ENCODE measurements around the gene HCAR3. TPM values are rescaled to one million over a fixed set of nuclear protein-coding genes. Genes with fewer than 3 reads are reported as not detected.
"Not testable (repeated sequence)": the region's sequence is repeated elsewhere in the genome, so short reads cannot be mapped to it uniquely, and the experiment has no call there.

HCAR3 gene
- total RNA-seq, 2 donors from 2014 or later, result not detected

DNA sequence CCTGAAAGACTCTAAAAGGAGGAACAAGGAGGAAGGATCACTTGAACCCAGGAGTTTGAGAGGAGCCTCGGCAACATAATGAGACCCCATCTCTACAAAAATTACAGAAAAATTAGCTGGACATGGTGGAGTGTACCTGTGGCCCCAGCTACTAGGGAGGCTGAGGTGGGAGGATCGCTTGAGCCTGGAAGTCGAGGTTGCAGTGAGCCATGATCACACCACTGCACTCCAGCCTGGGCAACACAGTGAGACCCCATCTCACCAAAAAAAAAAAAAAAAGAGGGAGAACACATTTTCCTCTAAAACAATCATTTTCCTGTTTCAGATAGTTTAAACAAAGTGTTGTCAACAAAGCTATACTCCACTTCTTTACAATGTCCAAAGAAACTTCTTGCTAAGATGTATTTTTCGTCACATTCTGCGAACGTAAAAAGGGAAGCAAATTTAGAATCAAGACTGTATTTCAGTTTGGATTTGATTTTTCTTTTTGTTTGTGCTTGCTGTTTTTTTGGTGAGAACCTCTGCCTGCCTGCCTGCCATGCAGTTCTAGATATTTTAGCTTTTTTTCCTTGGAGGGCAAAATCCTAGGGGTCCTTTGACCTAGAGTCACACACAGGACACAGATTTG, 9.0 kb upstream of the HCAR3 start:
- no peak for DNase-seq (ENCODE audit: low spot score)
- Histone ChIP-seq H3K4me1 (no peaks in the 10 kb centered on the region), H3K36me3 (no peaks in the 10 kb centered on the region), H3K9me3 (no peaks in the 10 kb centered on the region), H3K27ac (no peak overlapping the region), H3K4me3 (no peak overlapping the region), H3K27me3 (no peaks in the 10 kb centered on the region)
- TF ChIP-seq, protein P1, sequence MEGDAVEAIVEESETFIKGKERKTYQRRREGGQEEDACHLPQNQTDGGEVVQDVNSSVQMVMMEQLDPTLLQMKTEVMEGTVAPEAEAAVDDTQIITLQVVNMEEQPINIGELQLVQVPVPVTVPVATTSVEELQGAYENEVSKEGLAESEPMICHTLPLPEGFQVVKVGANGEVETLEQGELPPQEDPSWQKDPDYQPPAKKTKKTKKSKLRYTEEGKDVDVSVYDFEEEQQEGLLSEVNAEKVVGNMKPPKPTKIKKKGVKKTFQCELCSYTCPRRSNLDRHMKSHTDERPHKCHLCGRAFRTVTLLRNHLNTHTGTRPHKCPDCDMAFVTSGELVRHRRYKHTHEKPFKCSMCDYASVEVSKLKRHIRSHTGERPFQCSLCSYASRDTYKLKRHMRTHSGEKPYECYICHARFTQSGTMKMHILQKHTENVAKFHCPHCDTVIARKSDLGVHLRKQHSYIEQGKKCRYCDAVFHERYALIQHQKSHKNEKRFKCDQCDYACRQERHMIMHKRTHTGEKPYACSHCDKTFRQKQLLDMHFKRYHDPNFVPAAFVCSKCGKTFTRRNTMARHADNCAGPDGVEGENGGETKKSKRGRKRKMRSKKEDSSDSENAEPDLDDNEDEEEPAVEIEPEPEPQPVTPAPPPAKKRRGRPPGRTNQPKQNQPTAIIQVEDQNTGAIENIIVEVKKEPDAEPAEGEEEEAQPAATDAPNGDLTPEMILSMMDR (IDR thresholded peaks at IDR 0.05), result no peak

DNA sequence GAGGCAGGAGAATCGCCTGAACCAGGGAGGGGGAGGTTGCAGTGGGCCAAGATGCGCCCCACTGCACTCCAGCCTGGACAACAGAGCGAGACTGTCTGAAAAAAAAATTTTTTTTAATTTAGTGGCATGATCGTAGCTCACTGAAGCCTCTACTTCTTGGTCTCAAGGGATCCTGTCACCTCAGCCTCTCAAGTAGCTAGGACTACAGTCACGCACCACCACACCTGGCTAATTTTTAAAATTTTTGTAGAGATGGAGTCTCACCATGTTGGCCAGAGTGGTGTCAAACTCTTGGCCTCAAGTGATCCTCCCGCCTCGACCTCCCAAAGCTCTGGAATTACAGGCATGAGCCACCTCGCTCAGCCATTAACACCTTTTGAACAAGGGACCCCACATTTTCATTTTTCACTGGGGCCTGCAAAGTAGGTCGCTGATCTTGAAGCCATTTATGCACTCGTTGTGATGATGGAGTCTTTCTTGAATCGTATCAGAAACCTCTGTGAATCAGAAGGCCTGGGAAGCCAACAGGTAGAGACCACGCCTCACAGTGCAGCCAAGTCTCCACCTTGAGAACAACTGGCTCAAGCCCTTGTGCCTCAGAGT, 8.1 kb upstream of the HCAR3 start:
- Histone ChIP-seq H3K9me3 (no peaks in the 10 kb centered on the region), H3K36me3 (no peaks in the 10 kb centered on the region), H3K4me3 (no peak overlapping the region), H3K27ac (no peak overlapping the region), H3K4me1 (no peaks in the 10 kb centered on the region), H3K27me3 (no peaks in the 10 kb centered on the region)
- TF ChIP-seq, protein P1 (IDR thresholded peaks at IDR 0.05), result no peak
- no peak for DNase-seq (ENCODE audit: low spot score)

DNA sequence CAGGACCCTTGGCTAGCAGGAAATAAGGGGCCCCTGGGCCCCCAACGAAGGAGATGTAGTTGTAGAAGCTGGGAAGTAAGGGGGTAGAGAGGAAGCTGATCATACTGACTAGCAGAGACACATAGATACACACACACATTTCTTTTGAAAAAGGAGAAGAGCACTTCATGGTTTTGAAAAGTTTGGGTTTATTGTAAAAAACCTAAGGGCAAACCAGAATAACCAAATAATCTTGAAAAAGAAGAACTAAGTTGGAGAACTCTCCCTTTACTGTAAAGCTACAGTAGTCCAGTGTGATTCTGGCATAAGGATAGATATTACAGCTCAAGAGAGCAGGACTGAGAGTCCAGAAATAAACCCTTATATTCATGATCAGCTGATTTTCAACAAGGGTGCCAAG, 5.8 kb upstream of the HCAR3 start:
- Histone ChIP-seq H3K4me1 (no peaks in the 10 kb centered on the region), H3K4me3 (no peak overlapping the region), H3K27me3 (no peaks in the 10 kb centered on the region), H3K36me3 (no peaks in the 10 kb centered on the region), H3K27ac (no peak overlapping the region), H3K9me3 (no peaks in the 10 kb centered on the region)
- TF ChIP-seq, protein P1 (IDR thresholded peaks at IDR 0.05), result no peak
- no peak for DNase-seq (ENCODE audit: low spot score)

DNA sequence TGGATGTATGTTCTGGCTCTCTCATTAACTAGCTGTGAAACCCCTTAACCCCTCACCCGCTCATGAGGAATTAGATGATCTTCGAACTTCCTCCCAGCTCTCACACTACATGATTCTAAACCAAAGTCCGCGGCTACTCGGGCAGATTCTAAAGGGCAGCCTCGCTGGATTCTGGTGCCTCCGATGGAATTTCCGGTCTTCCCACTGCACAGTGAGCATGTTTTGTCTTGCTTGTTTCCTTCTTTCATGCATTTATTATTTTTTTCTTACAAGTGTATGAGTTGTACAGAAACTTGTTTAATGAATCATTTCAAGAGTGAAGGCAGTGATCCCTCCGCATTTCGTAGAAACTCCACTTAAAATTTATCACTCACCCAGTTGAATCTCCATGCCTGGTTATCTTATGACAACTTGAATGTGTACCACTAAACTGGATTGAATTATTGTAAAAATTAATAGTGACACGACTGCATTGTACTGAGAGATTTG, 4.5 kb upstream of the HCAR3 start:
- Histone ChIP-seq H3K9me3 (no peaks in the 10 kb centered on the region), H3K36me3 (no peaks in the 10 kb centered on the region), H3K27ac (no peak overlapping the region), H3K4me1 (no peaks in the 10 kb centered on the region), H3K27me3 (no peaks in the 10 kb centered on the region), H3K4me3 (no peak overlapping the region)
- DNase-seq (ENCODE audit: low spot score), result no peak
- TF ChIP-seq, protein P1 (IDR thresholded peaks at IDR 0.05), result no peak

DNA sequence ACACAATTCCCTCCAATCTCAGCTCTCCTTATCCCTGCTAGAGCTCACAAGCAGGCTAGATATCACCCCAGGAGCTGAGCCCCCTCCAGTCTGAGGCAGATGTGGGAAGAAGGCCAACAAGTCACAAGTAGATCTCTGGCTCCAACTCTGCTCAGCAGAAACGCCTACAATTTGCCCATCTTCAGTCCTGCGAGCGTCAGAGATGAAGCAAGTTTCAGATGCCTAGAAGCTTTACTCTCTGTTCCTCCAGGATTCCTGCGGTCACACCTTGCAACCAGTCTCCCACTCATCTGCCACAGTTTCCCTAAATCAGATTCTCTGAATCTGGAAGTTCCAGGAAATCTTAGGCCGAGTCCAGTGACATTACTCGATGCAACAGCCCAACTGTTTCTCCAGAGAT, 1.4 kb downstream of the HCAR3 start:
- H3K36me3 ChIP-seq; H3K27me3 ChIP-seq; H3K9me3 ChIP-seq; DNase-seq (ENCODE audit: low spot score); H3K4me3 ChIP-seq; H3K4me1 ChIP-seq; H3K27ac ChIP-seq: not testable (repeated sequence)

DNA sequence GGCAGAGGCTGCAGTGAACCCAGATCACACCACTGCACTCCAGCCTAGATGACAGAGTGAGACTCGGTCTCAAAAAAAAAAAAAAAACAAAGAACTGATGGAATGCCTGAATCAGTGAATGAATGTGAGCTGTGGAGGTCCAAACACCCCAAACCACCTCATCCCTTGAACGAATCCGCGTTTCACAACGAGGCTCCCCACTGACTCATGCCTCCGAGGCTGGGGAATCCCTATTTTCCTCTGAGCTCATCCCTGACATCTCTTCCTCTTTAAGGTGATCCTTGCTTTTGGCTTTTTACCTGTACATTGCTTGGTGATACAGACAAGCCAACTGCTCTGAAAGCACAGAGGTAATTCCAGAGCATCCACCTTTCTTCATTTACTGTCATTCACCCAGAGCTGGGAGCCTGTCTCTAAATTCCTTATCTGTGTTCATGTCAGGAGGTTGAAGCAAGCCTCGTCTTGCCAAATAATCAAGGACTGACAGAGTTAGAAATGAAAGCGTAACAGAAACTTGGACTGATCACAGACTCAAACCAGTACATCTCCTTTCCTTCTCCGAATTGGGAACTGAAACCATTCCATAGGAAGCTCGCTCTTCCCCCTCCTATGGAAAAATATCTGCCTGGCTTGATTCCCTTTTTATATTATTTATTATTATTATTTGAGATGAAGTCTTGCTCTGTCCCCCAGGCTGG, 3.0 kb downstream of the HCAR3 start:
- H3K36me3 ChIP-seq; H3K27me3 ChIP-seq; H3K4me1 ChIP-seq; H3K9me3 ChIP-seq; H3K4me3 ChIP-seq; H3K27ac ChIP-seq; DNase-seq (ENCODE audit: low spot score): not testable (repeated sequence)

DNA sequence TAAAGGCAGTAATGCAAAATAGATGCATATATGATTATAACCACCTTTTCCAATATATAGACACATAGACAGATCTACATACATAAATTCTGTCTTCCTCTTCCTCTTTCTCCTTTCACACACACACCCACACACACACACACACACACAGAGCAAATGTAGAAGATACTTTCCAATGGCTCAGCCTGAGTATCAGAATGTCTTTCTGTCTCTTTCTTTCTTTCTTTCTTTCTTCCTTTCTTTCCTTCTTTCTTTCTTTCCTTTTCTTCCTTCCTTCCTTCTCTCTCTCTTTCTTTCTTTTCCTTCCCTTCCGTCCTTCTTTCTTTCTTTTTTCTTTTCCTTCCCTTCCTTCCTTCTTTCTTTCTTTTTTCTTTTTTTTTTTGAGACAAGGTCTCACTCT, 5.3 kb downstream of the HCAR3 start:
- not testable (repeated sequence) for H3K27ac ChIP-seq; DNase-seq (ENCODE audit: low spot score); H3K4me3 ChIP-seq; H3K36me3 ChIP-seq; H3K4me1 ChIP-seq; H3K27me3 ChIP-seq; H3K9me3 ChIP-seq

DNA sequence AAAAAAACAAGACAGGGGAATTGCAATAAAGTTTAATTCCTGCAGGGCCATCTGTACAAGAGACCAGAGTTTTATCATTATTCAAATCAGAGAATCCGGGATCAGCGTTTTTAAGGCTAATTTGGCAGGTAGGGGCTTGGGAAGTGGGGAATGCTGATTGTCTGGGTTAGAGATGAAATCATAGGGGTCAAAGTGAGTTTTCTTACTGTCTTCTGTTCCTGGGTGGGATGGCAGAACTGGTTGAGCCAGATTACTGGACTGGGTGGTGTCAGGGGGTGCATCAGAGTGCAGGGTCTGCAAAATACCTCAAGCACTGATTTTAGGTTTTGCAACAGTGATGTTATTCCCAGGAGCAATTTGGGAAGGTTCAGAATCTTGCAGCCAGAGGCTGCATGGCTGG, 6.3 kb downstream of the HCAR3 start:
- not testable (repeated sequence) for H3K4me3 ChIP-seq; DNase-seq (ENCODE audit: low spot score); H3K27ac ChIP-seq; H3K27me3 ChIP-seq; H3K36me3 ChIP-seq; H3K9me3 ChIP-seq; H3K4me1 ChIP-seq

DNA sequence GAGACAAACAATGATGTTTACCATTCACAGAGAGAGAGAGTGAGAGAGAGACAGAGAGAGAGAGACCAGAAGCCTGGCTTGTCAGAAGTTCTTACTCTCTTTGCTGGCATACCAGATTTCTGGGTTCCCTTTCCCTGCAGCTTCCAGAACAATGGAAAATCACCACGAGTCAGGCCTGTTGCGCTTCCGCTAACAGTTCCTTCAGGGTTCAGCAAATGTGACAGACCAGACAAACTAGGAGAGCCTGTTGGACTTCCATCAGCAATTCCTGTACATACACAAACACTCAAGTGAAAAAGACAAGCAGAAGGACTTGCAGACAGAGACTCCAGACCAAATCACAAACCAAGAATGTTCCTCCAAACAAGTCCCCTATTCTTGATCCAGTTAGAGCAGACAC, 7.3 kb downstream of the HCAR3 start:
- H3K36me3 ChIP-seq; H3K27me3 ChIP-seq; H3K9me3 ChIP-seq; H3K4me1 ChIP-seq; H3K4me3 ChIP-seq; DNase-seq (ENCODE audit: low spot score); H3K27ac ChIP-seq: not testable (repeated sequence)

DNA sequence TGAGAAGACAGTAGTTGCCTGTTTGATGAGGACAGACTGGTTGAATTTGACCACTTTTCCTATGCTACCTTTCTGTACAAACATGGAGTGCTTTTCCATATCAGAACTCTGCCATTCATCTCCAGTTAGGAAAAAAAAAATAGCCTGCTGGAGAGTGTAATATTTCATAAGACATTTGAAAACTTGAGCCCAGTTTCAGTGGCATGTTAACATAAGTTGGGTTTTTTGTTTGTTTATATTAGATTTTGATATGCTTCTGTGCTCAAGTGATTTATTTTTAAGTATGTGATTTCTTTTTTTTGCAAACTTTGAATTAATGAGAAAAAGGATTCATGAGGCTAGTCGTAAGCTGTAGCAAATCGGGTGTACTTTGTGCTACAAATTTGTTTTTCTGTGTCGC, 12.8 kb downstream of the HCAR3 start:
- not testable (repeated sequence) for H3K9me3 ChIP-seq; H3K4me1 ChIP-seq; H3K27me3 ChIP-seq; DNase-seq (ENCODE audit: low spot score); H3K36me3 ChIP-seq; H3K4me3 ChIP-seq; H3K27ac ChIP-seq

Data from right atrium auricular region (tissue), 2 donors.